ENCODE measurements around the gene KRTAP5-9. TPM values are rescaled to one million over a fixed set of nuclear protein-coding genes. Genes with fewer than 3 reads are reported as not detected.
"Not testable (repeated sequence)": the region's sequence is repeated elsewhere in the genome, so short reads cannot be mapped to it uniquely, and the experiment has no call there.

Gene KRTAP5-9
- total RNA-seq, 1 donor from 2014 or later: not detected

DNA sequence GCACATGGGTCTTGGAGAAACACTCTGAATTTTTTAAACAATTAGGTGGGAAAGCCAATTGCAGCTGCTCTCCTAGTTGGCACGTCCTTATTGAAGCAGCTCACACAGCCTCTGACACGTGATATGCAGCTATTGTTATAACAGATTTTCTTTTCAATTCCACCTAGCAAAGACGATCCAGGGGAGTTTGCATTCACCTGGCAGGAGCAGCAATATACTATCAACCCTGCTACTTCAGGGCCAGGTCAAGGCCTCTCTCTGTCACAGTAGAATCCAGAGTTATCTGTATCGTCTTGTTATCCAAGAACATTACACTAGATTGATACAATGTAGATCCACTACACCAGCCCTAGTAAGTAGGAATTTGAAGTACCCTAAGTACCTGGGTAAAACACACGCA is 26.2 kb downstream of the KRTAP5-9 start:
- no peaks in the 10 kb centered on the region for H3K9me3 ChIP-seq (ENCODE audit: insufficient read depth, low read depth, low read length)
- no peaks in the 10 kb centered on the region for H3K36me3 ChIP-seq (ENCODE audit: insufficient read depth, low read length)
- H3K27me3 ChIP-seq (ENCODE audit: insufficient read depth, low read length): no peaks in the 10 kb centered on the region
- H3K4me2 ChIP-seq (ENCODE audit: low read length): no peak overlapping the region
- FAIRE-seq (no peak), DNase-seq (ENCODE audit: low read depth) (no peak)
- H2AFZ ChIP-seq (ENCODE audit: low read depth, low read length): no peak overlapping the region
- Mint-ChIP-seq H3K4me3 (ENCODE audit: unreplicated experiment) (no peak overlapping the region), H3K36me3 (ENCODE audit: low read depth, unreplicated experiment) (no peaks in the 10 kb centered on the region), H3K27ac (ENCODE audit: unreplicated experiment) (no peak overlapping the region), H3K4me1 (ENCODE audit: low read depth, unreplicated experiment) (peaks cover 3% of the 10 kb centered on the region), H3K27me3 (ENCODE audit: low read depth, unreplicated experiment) (peaks cover 30% of the 10 kb centered on the region), H3K9me3 (ENCODE audit: unreplicated experiment) (peaks cover 2% of the 10 kb centered on the region)
- H3K9ac ChIP-seq (ENCODE audit: low read length): no peak overlapping the region
- H3K79me2 ChIP-seq (ENCODE audit: insufficient read depth, low read length): no peaks in the 10 kb centered on the region
- H4K20me1 ChIP-seq (ENCODE audit: insufficient read depth, low read length): no peaks in the 10 kb centered on the region
- no peak for TF ChIP-seq EZH2 (IDR thresholded peaks at IDR 0.05; ENCODE audit: insufficient read depth, low read length)
- TF ChIP-seq, protein P1, sequence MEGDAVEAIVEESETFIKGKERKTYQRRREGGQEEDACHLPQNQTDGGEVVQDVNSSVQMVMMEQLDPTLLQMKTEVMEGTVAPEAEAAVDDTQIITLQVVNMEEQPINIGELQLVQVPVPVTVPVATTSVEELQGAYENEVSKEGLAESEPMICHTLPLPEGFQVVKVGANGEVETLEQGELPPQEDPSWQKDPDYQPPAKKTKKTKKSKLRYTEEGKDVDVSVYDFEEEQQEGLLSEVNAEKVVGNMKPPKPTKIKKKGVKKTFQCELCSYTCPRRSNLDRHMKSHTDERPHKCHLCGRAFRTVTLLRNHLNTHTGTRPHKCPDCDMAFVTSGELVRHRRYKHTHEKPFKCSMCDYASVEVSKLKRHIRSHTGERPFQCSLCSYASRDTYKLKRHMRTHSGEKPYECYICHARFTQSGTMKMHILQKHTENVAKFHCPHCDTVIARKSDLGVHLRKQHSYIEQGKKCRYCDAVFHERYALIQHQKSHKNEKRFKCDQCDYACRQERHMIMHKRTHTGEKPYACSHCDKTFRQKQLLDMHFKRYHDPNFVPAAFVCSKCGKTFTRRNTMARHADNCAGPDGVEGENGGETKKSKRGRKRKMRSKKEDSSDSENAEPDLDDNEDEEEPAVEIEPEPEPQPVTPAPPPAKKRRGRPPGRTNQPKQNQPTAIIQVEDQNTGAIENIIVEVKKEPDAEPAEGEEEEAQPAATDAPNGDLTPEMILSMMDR (IDR thresholded peaks at IDR 0.05; ENCODE audit: insufficient read depth, low read depth, low read length): no peak
- no peaks in the 10 kb centered on the region for H3K4me1 ChIP-seq (ENCODE audit: insufficient read depth, low read length)
- no peak overlapping the region for H3K27ac ChIP-seq (ENCODE audit: low read depth, low read length)
- no peak overlapping the region for H3K4me3 ChIP-seq (ENCODE audit: insufficient read depth, low read depth, low read length)

DNA sequence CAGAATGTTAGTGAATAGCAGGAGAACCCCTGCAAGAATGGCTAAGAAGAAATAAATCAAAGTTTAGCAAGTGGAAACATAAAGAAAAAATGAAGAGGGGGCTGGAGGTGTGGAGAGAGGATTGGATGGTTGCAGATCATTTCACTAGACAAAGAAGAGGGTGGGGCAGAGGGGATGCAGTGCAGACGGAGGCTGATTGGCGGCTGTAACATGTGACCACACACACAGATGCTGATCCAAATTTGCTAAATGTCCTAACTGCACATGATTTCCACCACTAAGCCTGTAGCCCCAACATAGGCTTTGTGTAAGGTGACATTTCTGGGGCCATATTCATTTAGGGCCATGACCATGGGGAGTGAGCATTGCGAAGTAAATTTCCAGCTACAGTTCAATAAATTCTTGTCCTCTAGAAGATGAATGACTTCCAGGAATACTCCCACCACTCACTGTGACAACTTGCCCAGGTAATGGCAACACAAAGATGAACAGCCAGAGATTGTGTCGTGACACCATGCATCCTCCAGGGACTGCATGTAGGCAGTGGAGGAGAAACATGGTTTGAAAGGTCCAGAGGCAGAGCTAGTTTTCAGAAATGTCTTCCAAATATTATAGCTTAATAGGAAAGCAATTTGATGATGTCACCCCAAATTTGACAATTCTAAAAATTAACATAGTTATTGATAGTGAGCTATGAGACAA is 27.7 kb downstream of the KRTAP5-9 start:
- Histone ChIP-seq H3K27ac (ENCODE audit: low read depth, low read length) (no peak overlapping the region), H3K4me2 (ENCODE audit: low read length) (no peak overlapping the region), H3K36me3 (ENCODE audit: insufficient read depth, low read length) (no peaks in the 10 kb centered on the region), H3K79me2 (ENCODE audit: insufficient read depth, low read length) (no peaks in the 10 kb centered on the region), H3K9me3 (ENCODE audit: insufficient read depth, low read depth, low read length) (no peaks in the 10 kb centered on the region), H3K9ac (ENCODE audit: low read length) (no peak overlapping the region), H3K4me1 (ENCODE audit: insufficient read depth, low read length) (no peaks in the 10 kb centered on the region), H3K27me3 (ENCODE audit: insufficient read depth, low read length) (no peaks in the 10 kb centered on the region), H4K20me1 (ENCODE audit: insufficient read depth, low read length) (no peaks in the 10 kb centered on the region), H3K4me3 (ENCODE audit: insufficient read depth, low read depth, low read length) (no peak overlapping the region), H2AFZ (ENCODE audit: low read depth, low read length) (no peak overlapping the region)
- FAIRE-seq (no peak), DNase-seq (ENCODE audit: low read depth) (no peak)
- H3K36me3 Mint-ChIP-seq (ENCODE audit: low read depth, unreplicated experiment): no peaks in the 10 kb centered on the region
- no peaks in the 10 kb centered on the region for H3K9me3 Mint-ChIP-seq (ENCODE audit: unreplicated experiment)
- TF ChIP-seq, protein P1 (IDR thresholded peaks at IDR 0.05; ENCODE audit: insufficient read depth, low read depth, low read length): no peak
- no peak for TF ChIP-seq EZH2 (IDR thresholded peaks at IDR 0.05; ENCODE audit: insufficient read depth, low read length)
- H3K4me3 Mint-ChIP-seq (ENCODE audit: unreplicated experiment): no peak overlapping the region
- peaks cover 5% of the 10 kb centered on the region for H3K4me1 Mint-ChIP-seq (ENCODE audit: low read depth, unreplicated experiment)
- H3K27ac Mint-ChIP-seq (ENCODE audit: unreplicated experiment): no peak overlapping the region
- peaks cover 23% of the 10 kb centered on the region for H3K27me3 Mint-ChIP-seq (ENCODE audit: low read depth, unreplicated experiment)

DNA sequence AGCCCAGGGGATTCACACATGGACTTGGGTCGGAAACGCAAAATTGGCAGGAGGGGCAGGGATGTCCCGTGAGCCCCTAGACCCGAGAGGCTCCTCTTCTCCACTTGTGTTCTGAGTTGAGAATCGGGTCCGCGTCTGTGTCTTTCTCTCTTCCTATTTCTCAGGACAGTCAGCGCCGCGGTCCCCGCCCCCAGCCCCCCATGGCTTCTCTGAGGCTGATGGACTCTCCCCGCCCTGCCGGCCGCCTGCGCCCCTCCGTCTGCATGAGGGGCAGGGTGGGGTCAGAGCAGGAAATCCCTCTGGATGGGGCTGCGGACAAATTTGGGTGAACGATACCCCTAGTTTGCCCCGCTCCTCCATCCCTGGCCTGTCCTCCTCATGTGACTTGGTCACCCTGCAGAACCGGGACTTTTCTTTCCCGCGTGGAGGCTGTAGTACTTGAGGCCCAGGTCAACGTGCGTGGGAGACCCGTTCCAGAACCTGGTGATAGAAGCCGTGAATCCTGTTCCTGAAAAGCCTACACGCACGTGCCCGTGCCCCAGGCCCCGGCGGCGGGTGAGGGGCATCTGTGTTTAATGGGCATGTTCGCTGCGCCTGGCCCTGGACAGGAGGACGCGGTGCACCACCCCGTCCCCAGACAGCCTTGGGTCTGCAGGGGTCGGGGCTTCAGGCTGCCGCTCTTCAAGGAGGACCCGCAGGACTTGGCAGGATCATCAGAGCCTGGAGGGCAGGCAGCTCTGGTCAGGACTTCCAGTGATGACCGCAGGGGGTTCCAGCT is 28.7 kb downstream of the KRTAP5-9 start:
- H3K79me2 ChIP-seq (ENCODE audit: insufficient read depth, low read length); H3K27me3 ChIP-seq (ENCODE audit: insufficient read depth, low read length); H3K27ac ChIP-seq (ENCODE audit: low read depth, low read length); H3K9me3 Mint-ChIP-seq (ENCODE audit: unreplicated experiment); H3K27ac Mint-ChIP-seq (ENCODE audit: unreplicated experiment); H3K4me1 ChIP-seq (ENCODE audit: insufficient read depth, low read length); FAIRE-seq; H3K36me3 ChIP-seq (ENCODE audit: insufficient read depth, low read length); H3K36me3 Mint-ChIP-seq (ENCODE audit: low read depth, unreplicated experiment); H3K4me3 ChIP-seq (ENCODE audit: insufficient read depth, low read depth, low read length); DNase-seq (ENCODE audit: low read depth); H3K4me1 Mint-ChIP-seq (ENCODE audit: low read depth, unreplicated experiment); H3K9ac ChIP-seq (ENCODE audit: low read length); H3K4me2 ChIP-seq (ENCODE audit: low read length); H3K9me3 ChIP-seq (ENCODE audit: insufficient read depth, low read depth, low read length); H2AFZ ChIP-seq (ENCODE audit: low read depth, low read length); H4K20me1 ChIP-seq (ENCODE audit: insufficient read depth, low read length); H3K4me3 Mint-ChIP-seq (ENCODE audit: unreplicated experiment): not testable (repeated sequence)
- peaks cover 25% of the 10 kb centered on the region for H3K27me3 Mint-ChIP-seq (ENCODE audit: low read depth, unreplicated experiment)

Data from astrocyte (in vitro differentiated cells and primary cell).